OCI-LY7 (cell line): Measurements from ENCODE around the gene ABCB9. TPM values are rescaled to one million over a fixed set of nuclear protein-coding genes. Genes with fewer than 3 reads are reported as not detected.

Experiments
- BruUV-seq: library from RNA; stranded (reverse); fragments of 400-500 nt; replicated peaks from 2 replicates; lab custom pipeline; 2021; lab: Mats Ljungman, UMichigan
- CTCF ChIA-PET: fragments of 300-600 bp; sonication (Branson Sonifier 250); formaldehyde crosslinking; loops from one replicate; lab custom pipeline; 2022; ENCODE audit warnings: antibody characterized with exemption; ENCODE audit not compliant: unreplicated experiment; lab: Charles Lee
- POLR2A ChIA-PET: fragments of 300-600 bp; sonication (Branson Sonifier 250); formaldehyde crosslinking; loops from one replicate; lab custom pipeline; 2022; ENCODE audit warnings: antibody characterized with exemption; lab: Charles Lee
- DNase-seq: peaks from one replicate; pipeline ENCODE4 v3.0.0-alpha.2; 2015; ENCODE audit warnings: low spot score
- H2AFZ ChIP-seq: fragments of 200-600 bp; sonication (generic), shearing (Covaris generic); 2 replicates; pipeline ENCODE4 v1.6.1; 2014; ENCODE audit warnings: mild to moderate bottlenecking, antibody characterized with exemption, low read length, moderate library complexity
- H3K27ac ChIP-seq: fragments of 200-600 bp; sonication (generic); 2 replicates; pipeline ENCODE4 v1.5.1; 2014; ENCODE audit warnings: mixed run types, low read depth, mild to moderate bottlenecking, moderate library complexity, low read length, inconsistent platforms; ENCODE audit not compliant: poor library complexity, severe bottlenecking
- H3K36me3 ChIP-seq: fragments of 200-600 bp; sonication (generic); 2 replicates; pipeline ENCODE4 v1.6.1; 2014; ENCODE audit warnings: mild to moderate bottlenecking, antibody characterized with exemption, low read length, moderate library complexity, mixed read lengths; ENCODE audit not compliant: insufficient read depth
- H3K4me1 ChIP-seq: fragments of 200-600 bp; sonication (generic); 2 replicates; pipeline ENCODE4 v1.5.1; 2014; ENCODE audit warnings: mild to moderate bottlenecking, low read length; ENCODE audit not compliant: insufficient read depth, poor library complexity, severe bottlenecking
- H3K4me2 ChIP-seq: fragments of 200-600 bp; sonication (generic); 2 replicates; pipeline ENCODE4 v1.6.1; 2014; ENCODE audit warnings: mild to moderate bottlenecking, low read length
- H3K4me3 ChIP-seq: fragments of 200-600 bp; sonication (generic); 2 replicates; pipeline ENCODE4 v1.5.1; 2014; ENCODE audit warnings: mild to moderate bottlenecking, low read depth, low read length; ENCODE audit not compliant: poor library complexity, severe bottlenecking
- H3K79me2 ChIP-seq: fragments of 200-600 bp; sonication (generic); 2 replicates; pipeline ENCODE4 v1.6.1; 2016; ENCODE audit warnings: low read depth, mild to moderate bottlenecking, low read length, moderate library complexity, mixed read lengths; ENCODE audit not compliant: insufficient read depth
- H3K9me2 ChIP-seq: fragments of 200-600 bp; sonication (generic); 2 replicates; pipeline ENCODE4 v1.6.1; 2016; ENCODE audit warnings: mild to moderate bottlenecking, low read length, mixed read lengths; ENCODE audit not compliant: insufficient read depth
- H3K9me3 ChIP-seq: fragments of 200-600 bp; sonication (generic); 2 replicates; pipeline ENCODE4 v1.6.1; 2014; ENCODE audit warnings: mild to moderate bottlenecking, mixed run types, low read length, mixed read lengths
- H4K20me1 ChIP-seq: fragments of 200-600 bp; sonication (generic); 2 replicates; pipeline ENCODE4 v1.6.1; 2014; ENCODE audit warnings: mild to moderate bottlenecking, antibody characterized with exemption, low read length, moderate library complexity, mixed read lengths; ENCODE audit not compliant: insufficient read depth
- CTCF ChIP-seq: fragments of 200-600 bp; sonication (generic); conservative IDR thresholded peaks from 2 replicates; pipeline ENCODE4 v1.5.1; 2014; ENCODE audit warnings: mild to moderate bottlenecking, antibody characterized with exemption, low read length, moderate library complexity, mixed read lengths
- EZH2phosphoT487 ChIP-seq: fragments of 200-600 bp; sonication (generic); IDR thresholded peaks from 2 replicates; pipeline ENCODE4 v1.6.1; 2018; ENCODE audit warnings: low read depth, borderline replicate concordance, mild to moderate bottlenecking, mixed run types, antibody characterized with exemption, low read length, moderate library complexity, mixed read lengths
- intact Hi-C: fragments of 100-400 bp; cut with micrococcal nuclease; formaldehyde crosslinking; loops from one replicate; pipeline ENCODE4 v1.10.0; 2022; ENCODE audit not compliant: unreplicated experiment
- total RNA-seq, 2 experiments: library from RNA; depleted of rRNA in 1 of 2; stranded (reverse); fragments of >200 nt in 1 of 2; shearing (Covaris generic) in 1 of 2; gene quantifications; 2 replicates each; pipeline ENCODE4 v1.2.3, GENCODE V29; 2014 to 2022

Gene ABCB9
- total RNA-seq, 2 experiments from 2014 or later, result 4.0 to 7.9 TPM

DNA sequence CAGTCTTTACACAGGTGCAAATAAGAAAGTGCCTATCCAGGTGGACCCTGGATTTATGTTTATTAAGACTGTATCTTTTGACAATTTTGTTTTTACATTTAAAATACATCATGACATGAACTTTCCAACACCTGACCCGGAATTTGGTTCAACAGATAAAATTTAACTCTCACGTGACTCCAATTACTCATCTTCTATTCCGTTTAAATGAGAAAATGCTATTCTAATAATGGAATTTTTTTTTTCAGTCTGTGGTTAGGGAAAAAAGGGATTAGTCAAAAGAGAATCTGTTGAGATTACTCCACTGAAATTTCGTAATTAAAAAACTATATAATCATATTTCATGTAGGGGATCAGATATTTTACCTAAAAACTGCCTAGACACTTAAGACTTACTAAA is 81.4 kb downstream of the ABCB9 start:
- Histone ChIP-seq H3K27ac (no peak overlapping the region), H3K4me2 (no peak overlapping the region), H3K79me2 (no peaks in the 10 kb centered on the region), H2AFZ (no peak overlapping the region), H3K4me1 (peaks cover 68% of the 10 kb centered on the region), H3K9me3 (no peaks in the 10 kb centered on the region), H3K9me2 (no peaks in the 10 kb centered on the region), H3K36me3 (no peaks in the 10 kb centered on the region), H4K20me1 (no peaks in the 10 kb centered on the region), H3K4me3 (no peak overlapping the region)
- no peak for DNase-seq
- intact Hi-C loops, result loop anchor here (10.0 kb wide), 1 partner anchor 350 kb away; the partner anchor contains the start of genes MPHOSPH9 and MTRFR
- TF ChIP-seq CTCF (no peak), EZH2phosphoT487 (no peak)
- no TSS peak for BruUV-seq
- POLR2A ChIA-PET, result interaction anchor here (0.5 to 2.3 kb wide), 3 partner anchors 13 to 420 kb away, joined by 3 to 6 read pairs (median 4); partner anchors contain the start of genes MPHOSPH9 and MTRFR
- CTCF ChIA-PET, result no interaction called here

GRCh38 chr12:122884091-122884826 is 82.0 kb downstream of the ABCB9 start:
- CTCF ChIA-PET, result no interaction called here
- Histone ChIP-seq H3K27ac (no peak overlapping the region), H4K20me1 (no peaks in the 10 kb centered on the region), H3K4me3 (no peak overlapping the region), H3K36me3 (no peaks in the 10 kb centered on the region), H3K79me2 (no peaks in the 10 kb centered on the region), H3K9me3 (no peaks in the 10 kb centered on the region), H2AFZ (no peak overlapping the region), H3K4me1 (peaks cover 62% of the 10 kb centered on the region), H3K9me2 (no peaks in the 10 kb centered on the region), H3K4me2 (no peak overlapping the region)
- POLR2A ChIA-PET, result interaction anchor here (0.5 kb wide), 1 partner anchor 349 kb away, joined by 3 read pairs; the partner anchor contains the start of genes MPHOSPH9 and MTRFR
- no peak for DNase-seq
- intact Hi-C loops, result loop anchor here (10.0 kb wide), 1 partner anchor 351 kb away; the partner anchor contains the start of genes MPHOSPH9 and MTRFR
- no TSS peak for BruUV-seq
- no peak for TF ChIP-seq EZH2phosphoT487
- no peak for TF ChIP-seq CTCF
